CD14-positive monocyte (primary cell): ENCODE results near the gene COL4A1. TPM values are rescaled to one million over a fixed set of nuclear protein-coding genes. Genes with fewer than 3 reads are reported as not detected.
A peak's percentile ranks its signal among the peaks of the same experiment; 100 is the strongest.

Source experiments
- DNase-seq, 3 donors: peaks; one replicate each; pipeline ENCODE4 v3.0.0-alpha.2; 2011 to 2022
- H2AFZ ChIP-seq: 2 replicates; pipeline ENCODE4 v1.6.0; 2012; ENCODE audit warnings: mild to moderate bottlenecking, low read depth, low read length, inconsistent platforms; ENCODE audit not compliant: insufficient read depth, poor library complexity, severe bottlenecking
- H3K27ac ChIP-seq, 2 donors: 1 replicate in 1 of 2; 2 replicates in 1 of 2; pipeline ENCODE4 v1.5.1; 2012 to 2013; ENCODE audit warnings: low read length in 2 of 2, control low read depth in 1 of 2, inconsistent platforms in 1 of 2, low read depth in 1 of 2, mild to moderate bottlenecking in 1 of 2
- H3K27me3 ChIP-seq, 2 donors: one replicate each; pipeline versions ENCODE4 v1.6.0 to v1.6.1; 2011 to 2013; ENCODE audit warnings: low read length in 2 of 2; ENCODE audit not compliant: control insufficient read depth in 2 of 2, insufficient read depth in 2 of 2
- H3K36me3 ChIP-seq, 2 donors: replicated peaks in 1 of 2; 1 replicate in 1 of 2; 2 replicates in 1 of 2; pipeline versions ENCODE4 v1.5.1 to v1.6.1; 2012 to 2013; ENCODE audit warnings: low read length in 2 of 2, control low read depth in 1 of 2, inconsistent platforms in 1 of 2, mild to moderate bottlenecking in 1 of 2; ENCODE audit not compliant: insufficient read depth in 2 of 2, control insufficient read depth in 1 of 2
- H3K4me1 ChIP-seq, 2 donors: 1 replicate in 1 of 2; 2 replicates in 1 of 2; pipeline versions ENCODE4 v1.5.1 to v1.6.1; 2012 to 2013; ENCODE audit warnings: low read length in 2 of 2, control low read depth in 1 of 2, inconsistent platforms in 1 of 2, mild to moderate bottlenecking in 1 of 2, moderate library complexity in 1 of 2; ENCODE audit not compliant: insufficient read depth in 2 of 2, control insufficient read depth in 1 of 2
- H3K4me2 ChIP-seq: replicated peaks from 2 replicates; pipeline ENCODE3; 2012; ENCODE audit warnings: low read length, moderate library complexity, mild to moderate bottlenecking; ENCODE audit not compliant: poor library complexity, severe bottlenecking; ENCODE audit errors: extremely low read depth
- H3K4me3 ChIP-seq, 3 experiments: fragments of 200-600 bp in 1 of 3; sonication (generic) in 1 of 3; replicated peaks in 1 of 3; 1 replicate in 2 of 3; 2 replicates in 1 of 3; pipeline ENCODE4 v1.5.1; 2011 to 2013; ENCODE audit warnings: low read length in 3 of 3, mild to moderate bottlenecking in 3 of 3, control low read depth in 2 of 3, low read depth in 2 of 3, inconsistent platforms in 1 of 3, moderate library complexity in 1 of 3
- H3K79me2 ChIP-seq: 2 replicates; pipeline ENCODE4 v1.6.0; 2012; ENCODE audit warnings: mild to moderate bottlenecking, control low read depth, inconsistent platforms, low read length, moderate library complexity; ENCODE audit not compliant: insufficient read depth
- H3K9ac ChIP-seq: 2 replicates; pipeline ENCODE4 v1.6.0; 2017; ENCODE audit warnings: low read length, mild to moderate bottlenecking; ENCODE audit not compliant: insufficient read depth, poor library complexity, severe bottlenecking
- H3K9me3 ChIP-seq, 2 donors: replicated peaks in 1 of 2; 1 replicate in 1 of 2; 2 replicates in 1 of 2; pipeline versions ENCODE4 v1.5.1 to v1.6.1; 2012 to 2013; ENCODE audit warnings: low read length in 2 of 2, control low read depth in 1 of 2; ENCODE audit not compliant: control insufficient read depth in 1 of 2, insufficient read depth in 1 of 2
- H4K20me1 ChIP-seq: 2 replicates; pipeline ENCODE4 v1.6.0; 2012; ENCODE audit warnings: mild to moderate bottlenecking, low read length, control low read depth, moderate library complexity; ENCODE audit not compliant: insufficient read depth
- H3K27ac Mint-ChIP-seq, 7 donors: one replicate each; pipeline ENCODE4 v1.8.0; 2020; ENCODE audit warnings: mild to moderate bottlenecking in 7 of 7, mixed read lengths in 7 of 7, moderate library complexity in 6 of 7, inconsistent platforms in 2 of 7
- H3K27me3 Mint-ChIP-seq, 3 donors: one replicate each; pipeline ENCODE4 v1.8.0; 2021 to 2022; ENCODE audit warnings: low read depth in 3 of 3, mild to moderate bottlenecking in 3 of 3, mixed read lengths in 3 of 3, moderate library complexity in 3 of 3, inconsistent platforms in 1 of 3
- H3K36me3 Mint-ChIP-seq, 2 donors: one replicate each; pipeline ENCODE4 v1.8.0; 2020; ENCODE audit warnings: mixed read lengths in 2 of 2, inconsistent platforms in 1 of 2, mild to moderate bottlenecking in 1 of 2
- H3K4me1 Mint-ChIP-seq: one replicate; pipeline ENCODE4 v1.8.0; 2020; ENCODE audit warnings: mild to moderate bottlenecking, mixed read lengths
- H3K4me3 Mint-ChIP-seq, 2 donors: one replicate each; pipeline ENCODE4 v1.8.0; 2020; ENCODE audit warnings: mild to moderate bottlenecking in 2 of 2, mixed read lengths in 2 of 2, moderate library complexity in 1 of 2
- H3K9me3 Mint-ChIP-seq, 7 donors: one replicate each; pipeline ENCODE4 v1.8.0; 2020 to 2022; ENCODE audit warnings: mixed read lengths in 7 of 7, mild to moderate bottlenecking in 6 of 7, moderate library complexity in 6 of 7, inconsistent platforms in 2 of 7
- WGBS: methylation state at CpG from one replicate; pipeline ENCODE4 v1.1.5; 2013; ENCODE audit warnings: missing lambda C conversion rate; ENCODE audit not compliant: insufficient coverage; 5-methylcytosine and 5-hydroxymethylcytosine counted together
- intact Hi-C, 2 donors: fragments of 100-400 bp; cut with micrococcal nuclease; formaldehyde crosslinking; loops; one replicate each; pipeline versions ENCODE4 v1.15.0 to v1.15.1; 2023
- polyA plus RNA-seq, 3 donors: library from polyadenylated mRNA; depleted of rRNA in 1 of 3; unstranded in 2 of 3; stranded (reverse) in 1 of 3; fragments of 300-500 nt in 2 of 3; fragments of >200 nt in 1 of 3; fragmentation: Illumina TruSeq in 2 of 3; gene quantifications; 1 replicate in 2 of 3; 2 replicates in 1 of 3; pipeline ENCODE4 v1.2.3, GENCODE V29; 2012 to 2021
- TF ChIP-seq, protein P1 (sequence below): fragments of 200-600 bp; IDR thresholded peaks from one replicate; pipeline ENCODE4 v1.8.0; 2022; ENCODE audit warnings: antibody characterized with exemption, mild to moderate bottlenecking

The COL4A1 gene
- polyA plus RNA-seq, 3 donors: 0.16 to 0.25 TPM; not detected in 1

DNA sequence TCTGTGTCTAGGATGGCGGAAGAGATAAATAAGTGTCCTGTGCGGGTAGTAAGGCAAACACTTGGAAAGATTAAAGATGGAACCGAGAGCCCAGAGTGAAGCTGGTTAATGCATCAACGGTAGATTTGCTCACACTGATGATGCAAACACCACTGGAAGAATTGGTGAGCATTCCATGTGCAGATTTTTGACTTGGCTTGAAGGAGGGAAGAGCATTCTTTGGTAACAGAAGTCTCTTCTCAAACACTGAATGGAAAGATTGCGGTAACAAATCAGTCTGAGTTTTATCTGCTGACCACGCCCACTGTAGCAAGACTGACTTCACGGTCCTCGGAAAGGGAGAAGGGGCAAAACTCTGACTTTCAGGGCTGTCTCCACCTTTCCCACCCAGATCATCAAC lies 112.5 kb downstream of the COL4A1 start:
- Mint-ChIP-seq H3K27ac (peak overlapping the region in 1 of 7 donors; percentile 58), H3K27me3 (peaks cover 11 to 33% (median 26%) of the 10 kb centered on the region in 3 donors), H3K36me3 (no peaks in the 10 kb centered on the region), H3K4me3 (no peak overlapping the region), H3K9me3 (no peaks in the 10 kb centered on the region), H3K4me1 (no peaks in the 10 kb centered on the region)
- Histone ChIP-seq H3K27me3 (peaks cover 0 to 4% of the 10 kb centered on the region in 2 donors), H3K9ac (no peak overlapping the region), H3K79me2 (no peaks in the 10 kb centered on the region), H2AFZ (no peak overlapping the region), H3K4me3 (no peak overlapping the region), H3K4me2 (no peak overlapping the region), H3K27ac (no peak overlapping the region), H4K20me1 (no peaks in the 10 kb centered on the region), H3K36me3 (no peaks in the 10 kb centered on the region), H3K9me3 (no peaks in the 10 kb centered on the region), H3K4me1 (no peaks in the 10 kb centered on the region)
- no peak for DNase-seq
- intact Hi-C loops: no loop called here
- 95% methylated on average over 8 of the region's 8 CpGs for WGBS
- TF ChIP-seq, protein P1, sequence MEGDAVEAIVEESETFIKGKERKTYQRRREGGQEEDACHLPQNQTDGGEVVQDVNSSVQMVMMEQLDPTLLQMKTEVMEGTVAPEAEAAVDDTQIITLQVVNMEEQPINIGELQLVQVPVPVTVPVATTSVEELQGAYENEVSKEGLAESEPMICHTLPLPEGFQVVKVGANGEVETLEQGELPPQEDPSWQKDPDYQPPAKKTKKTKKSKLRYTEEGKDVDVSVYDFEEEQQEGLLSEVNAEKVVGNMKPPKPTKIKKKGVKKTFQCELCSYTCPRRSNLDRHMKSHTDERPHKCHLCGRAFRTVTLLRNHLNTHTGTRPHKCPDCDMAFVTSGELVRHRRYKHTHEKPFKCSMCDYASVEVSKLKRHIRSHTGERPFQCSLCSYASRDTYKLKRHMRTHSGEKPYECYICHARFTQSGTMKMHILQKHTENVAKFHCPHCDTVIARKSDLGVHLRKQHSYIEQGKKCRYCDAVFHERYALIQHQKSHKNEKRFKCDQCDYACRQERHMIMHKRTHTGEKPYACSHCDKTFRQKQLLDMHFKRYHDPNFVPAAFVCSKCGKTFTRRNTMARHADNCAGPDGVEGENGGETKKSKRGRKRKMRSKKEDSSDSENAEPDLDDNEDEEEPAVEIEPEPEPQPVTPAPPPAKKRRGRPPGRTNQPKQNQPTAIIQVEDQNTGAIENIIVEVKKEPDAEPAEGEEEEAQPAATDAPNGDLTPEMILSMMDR: no peak

DNA sequence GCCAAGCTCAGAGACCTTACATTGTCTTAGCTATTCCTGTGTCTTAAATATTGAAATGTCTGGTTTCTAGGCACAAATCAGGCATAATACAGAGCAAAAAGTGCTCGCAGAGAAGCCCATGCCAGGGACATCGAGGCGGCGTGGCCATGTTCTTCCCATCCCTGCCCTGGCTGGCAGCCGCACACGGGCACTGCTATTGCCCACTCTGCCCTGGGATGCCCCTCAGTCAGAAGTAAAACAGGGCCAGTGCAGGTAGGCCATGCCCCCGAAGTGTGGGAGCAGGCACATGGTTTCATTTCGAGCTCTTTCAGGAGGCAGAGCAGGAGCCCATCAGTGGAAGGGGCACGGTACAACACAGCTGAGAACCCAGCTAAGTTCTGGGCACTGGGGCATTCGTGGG lies 113.5 kb downstream of the COL4A1 start:
- no peak overlapping the region for H2AFZ ChIP-seq
- H3K27me3 Mint-ChIP-seq: peaks cover 11 to 28% (median 28%) of the 10 kb centered on the region in 3 donors
- H3K4me2 ChIP-seq: no peak overlapping the region
- H3K36me3 ChIP-seq: no peaks in the 10 kb centered on the region
- WGBS: 92% methylated on average over 10 of the region's 10 CpGs
- peak overlapping the region in 1 of 2 donors; percentile 23 for H3K4me3 Mint-ChIP-seq
- no peaks in the 10 kb centered on the region for H3K36me3 Mint-ChIP-seq
- TF ChIP-seq, protein P1: no peak
- H3K9ac ChIP-seq: no peak overlapping the region
- intact Hi-C loops: no loop called here
- no peak overlapping the region for H3K4me3 ChIP-seq
- peak overlapping the region in 1 of 7 donors; percentile 41 for H3K27ac Mint-ChIP-seq
- H3K27me3 ChIP-seq: peaks cover 0 to 4% of the 10 kb centered on the region in 2 donors
- H3K27ac ChIP-seq: no peak overlapping the region
- no peaks in the 10 kb centered on the region for H3K79me2 ChIP-seq
- H3K4me1 ChIP-seq: no peaks in the 10 kb centered on the region
- H3K4me1 Mint-ChIP-seq: no peaks in the 10 kb centered on the region
- H3K9me3 ChIP-seq: no peaks in the 10 kb centered on the region
- no peaks in the 10 kb centered on the region for H4K20me1 ChIP-seq
- no peaks in the 10 kb centered on the region for H3K9me3 Mint-ChIP-seq
- no peak for DNase-seq
